ENCODE data around the gene SUPT3H.

Gene SUPT3H

GRCh38 chr6:45002390-45003105 is 375.2 kb downstream of the SUPT3H start:
- DNase-seq (ENCODE audit: low read depth in 2 of 2), result no peak

DNA sequence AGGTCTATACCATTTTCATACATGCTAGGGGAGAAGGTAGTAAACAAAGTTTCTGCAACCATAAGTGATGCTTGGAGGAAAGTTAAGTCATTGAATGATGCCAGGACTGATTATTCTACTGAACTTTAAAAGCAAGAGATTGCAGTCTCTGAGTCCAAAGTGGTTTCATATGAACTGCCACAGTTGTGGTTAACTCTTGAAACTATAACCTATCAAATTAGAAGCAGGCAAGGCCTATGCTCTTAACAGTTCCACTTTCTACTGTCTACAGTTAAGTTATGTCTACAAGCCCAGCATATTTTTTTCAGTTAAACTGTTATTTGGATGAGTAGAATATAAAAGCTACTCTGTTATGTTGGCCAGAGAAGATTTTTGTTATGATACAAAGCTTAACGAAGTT is 376.1 kb downstream of the SUPT3H start:
- no peak for DNase-seq (ENCODE audit: low read depth in 2 of 2)

DNA sequence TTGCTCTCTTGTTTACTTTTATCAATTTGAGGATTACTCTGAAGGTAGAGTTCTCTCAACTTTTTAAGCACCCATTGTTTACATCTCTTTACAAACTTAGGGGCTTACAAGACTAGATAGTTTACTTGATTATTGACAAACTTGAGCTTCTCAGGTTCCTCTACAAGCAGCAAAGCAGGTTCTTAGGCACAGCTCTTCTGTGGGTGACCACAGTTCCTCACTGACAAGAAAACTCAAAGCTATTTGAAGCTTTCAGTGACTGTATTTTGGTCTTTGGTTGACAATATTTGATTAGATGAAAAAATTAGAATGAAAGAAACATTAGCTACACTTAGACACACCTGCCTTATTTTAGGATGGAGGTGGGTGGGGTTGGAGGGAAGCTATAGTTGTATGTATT is 376.9 kb downstream of the SUPT3H start:
- DNase-seq (ENCODE audit: low read depth in 2 of 2), result no peak

DNA sequence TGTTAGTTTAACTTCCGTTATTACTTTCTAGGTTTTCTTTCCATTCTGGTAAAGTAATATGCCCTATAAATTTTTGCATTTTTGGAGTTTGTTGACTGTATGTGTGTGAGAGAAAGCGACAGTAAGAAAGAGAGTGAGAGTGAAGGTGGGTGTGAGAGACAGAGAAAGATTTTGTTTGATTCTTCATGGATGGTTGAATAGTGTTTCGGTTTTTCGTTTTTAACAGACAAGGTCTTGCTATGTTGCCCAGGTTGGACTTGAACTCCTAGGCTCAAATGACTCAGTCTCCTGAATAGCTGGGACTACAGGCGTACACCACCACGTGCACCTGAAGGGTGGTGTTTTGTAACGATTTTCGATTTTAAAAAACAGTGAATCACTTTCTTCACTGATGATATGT is 378.7 kb downstream of the SUPT3H start:
- no peak for DNase-seq (ENCODE audit: low read depth in 2 of 2)

DNA sequence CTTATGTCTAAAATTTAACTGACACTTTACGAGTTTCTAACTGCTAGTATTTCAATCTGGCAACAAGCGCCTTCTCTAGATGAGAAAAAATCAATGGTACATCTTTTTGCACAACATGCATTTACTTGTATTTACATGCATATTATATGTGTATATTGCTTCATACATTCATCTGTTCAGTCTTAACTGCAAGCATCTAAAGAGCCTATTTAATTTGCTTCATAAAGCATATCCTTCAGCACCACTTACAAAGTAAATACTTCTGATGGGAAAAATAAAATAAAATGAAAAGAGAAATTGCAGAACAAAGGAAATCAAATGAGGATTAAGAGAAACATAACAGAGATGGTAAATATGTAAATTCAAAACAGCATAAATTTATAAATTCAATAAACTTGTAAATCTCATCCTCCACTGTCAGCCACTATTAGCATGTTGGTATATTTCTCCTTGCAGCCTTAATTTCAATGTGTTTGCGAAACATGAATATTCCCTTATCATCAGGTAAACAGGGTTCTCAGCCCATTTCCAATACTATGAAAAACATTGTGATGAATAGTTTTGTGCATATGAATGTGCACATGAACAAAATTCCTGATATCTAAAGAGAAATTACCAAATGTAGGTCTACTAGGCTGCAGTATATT is 382.1 kb downstream of the SUPT3H start:
- DNase-seq (ENCODE audit: low read depth in 2 of 2), result no peak

- DNase-seq (ENCODE audit: low read depth in 2 of 2), result no peak
Measured at GRCh38 chr6:44989391-44989790, 388.3 kb downstream of the SUPT3H start.

DNA sequence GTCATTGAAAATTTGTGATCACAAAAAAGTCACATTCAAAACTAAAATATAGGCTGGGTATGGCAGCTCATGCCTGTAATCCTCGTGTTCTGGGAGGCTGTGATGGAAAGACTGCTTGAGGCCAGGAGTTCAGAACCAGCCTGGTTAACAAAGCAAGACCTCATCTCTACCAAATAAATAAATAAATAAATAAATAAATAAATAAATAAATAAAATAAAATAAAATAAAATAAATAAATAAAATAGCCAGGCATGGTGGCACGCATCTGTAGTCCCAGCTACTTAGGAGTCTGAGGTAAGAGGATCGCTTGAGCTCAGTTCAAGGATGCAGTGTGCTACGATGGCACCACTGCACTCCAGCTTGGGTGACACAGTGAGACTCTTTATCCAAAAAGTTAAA is 392.7 kb downstream of the SUPT3H start:
- DNase-seq (ENCODE audit: low read depth in 2 of 2), result no peak

- no peak for DNase-seq (ENCODE audit: low read depth in 2 of 2)
Measured at GRCh38 chr6:44983467-44984365, 394.0 kb downstream of the SUPT3H start.

DNA sequence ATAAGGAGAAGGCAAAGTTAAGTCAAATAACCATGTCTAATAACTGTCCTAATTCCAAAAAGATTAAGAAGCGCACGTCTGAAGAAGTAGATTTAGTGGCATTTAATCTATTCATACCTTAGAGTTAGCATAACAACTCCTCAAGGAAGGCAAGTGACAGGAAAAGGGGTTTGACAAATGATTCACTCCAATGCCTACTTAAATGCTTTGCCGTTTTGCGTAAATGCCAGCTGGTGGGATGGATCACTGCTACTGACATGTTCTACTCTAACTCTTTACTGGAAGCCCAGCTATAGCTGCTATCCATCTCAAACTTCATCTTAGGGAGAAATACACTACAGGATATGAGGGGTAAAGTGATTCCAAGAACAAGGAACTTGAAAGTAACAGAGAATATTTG is 396.9 kb downstream of the SUPT3H start:
- no peak for DNase-seq (ENCODE audit: low read depth in 2 of 2)

DNA sequence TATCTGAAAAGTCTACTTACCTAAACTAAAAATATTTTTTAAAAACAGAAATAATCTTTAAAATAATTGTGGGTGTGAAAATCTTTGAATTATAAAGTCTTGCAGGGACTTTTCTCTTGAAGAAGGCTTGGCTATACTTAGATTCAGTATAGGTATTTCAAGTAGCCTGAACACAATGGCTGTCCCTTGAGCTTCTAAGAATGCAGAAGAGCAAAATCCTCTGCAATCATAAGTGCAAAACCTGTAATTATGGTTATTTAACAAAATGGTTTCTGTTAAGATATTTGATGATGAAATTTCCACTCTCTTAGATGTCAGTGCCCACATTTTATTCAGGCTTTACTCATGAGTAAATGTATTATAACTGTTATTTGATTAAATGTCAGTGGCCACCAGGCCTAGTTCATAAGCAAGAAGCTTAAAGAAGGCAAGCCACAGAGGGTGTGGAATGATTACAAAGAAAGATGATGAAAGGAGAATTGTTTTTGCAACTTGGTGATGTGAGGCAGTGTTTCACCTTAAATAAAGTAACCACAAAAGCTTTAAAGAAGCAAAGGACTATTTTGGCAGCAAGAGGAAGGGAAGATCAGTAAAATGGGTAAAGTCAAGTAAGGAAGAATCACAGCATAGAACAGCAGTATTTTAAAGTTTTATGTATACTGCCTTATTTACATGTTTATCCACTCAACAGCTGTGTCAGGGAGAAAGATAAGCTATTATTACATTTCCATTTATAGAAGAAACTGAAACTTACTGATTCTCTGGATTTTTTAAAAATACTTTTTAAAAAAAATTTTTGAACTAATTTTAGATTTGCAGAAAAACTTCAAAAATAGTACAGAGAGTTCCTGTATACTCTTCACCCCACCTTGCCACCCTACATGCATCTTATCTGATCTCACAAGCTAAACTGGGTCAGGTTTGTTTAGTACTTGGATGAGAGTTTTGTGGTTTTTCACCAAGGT is 400.8 kb downstream of the SUPT3H start:
- no peak for DNase-seq (ENCODE audit: low read depth in 2 of 2)

DNA sequence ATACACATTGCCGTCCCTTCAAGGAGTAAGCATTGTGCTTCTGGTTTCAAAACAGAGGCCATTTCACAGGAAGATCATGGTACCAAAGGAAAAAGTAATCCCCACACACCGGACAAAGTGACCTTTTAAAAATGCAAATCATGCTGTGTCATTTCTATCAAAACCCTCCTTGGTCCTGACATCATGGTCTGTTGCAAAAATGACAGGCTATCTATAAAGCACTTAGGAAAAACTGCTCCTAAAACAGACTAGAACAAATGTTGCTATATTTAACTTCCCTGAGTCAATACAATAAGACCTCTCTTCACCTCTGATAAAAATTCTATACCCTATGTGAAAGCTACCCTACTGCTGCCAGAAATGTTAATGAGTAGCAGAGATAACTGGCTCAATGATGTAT is 403.2 kb downstream of the SUPT3H start:
- DNase-seq (ENCODE audit: low read depth in 2 of 2), result no peak

DNA sequence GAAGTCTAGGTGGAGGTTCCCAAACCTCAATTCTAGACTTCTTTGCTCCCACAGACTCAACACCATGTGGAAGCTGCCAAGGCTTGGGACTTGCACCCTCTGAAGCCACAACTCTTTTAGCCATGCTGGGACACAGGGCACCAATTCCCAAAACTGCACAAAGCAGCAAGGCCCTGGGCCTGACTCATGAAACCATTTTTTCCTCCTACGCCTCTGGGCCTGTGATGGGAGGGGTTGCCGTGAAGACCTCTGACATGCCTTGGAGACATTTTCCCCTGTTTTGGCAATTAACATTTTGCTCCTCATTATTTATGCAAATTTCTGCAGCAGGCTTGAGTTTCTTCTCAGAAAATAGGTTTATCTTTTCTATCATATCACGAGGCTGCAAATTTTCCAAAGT is 405.0 kb downstream of the SUPT3H start:
- DNase-seq (ENCODE audit: low read depth in 2 of 2), result no peak

DNA sequence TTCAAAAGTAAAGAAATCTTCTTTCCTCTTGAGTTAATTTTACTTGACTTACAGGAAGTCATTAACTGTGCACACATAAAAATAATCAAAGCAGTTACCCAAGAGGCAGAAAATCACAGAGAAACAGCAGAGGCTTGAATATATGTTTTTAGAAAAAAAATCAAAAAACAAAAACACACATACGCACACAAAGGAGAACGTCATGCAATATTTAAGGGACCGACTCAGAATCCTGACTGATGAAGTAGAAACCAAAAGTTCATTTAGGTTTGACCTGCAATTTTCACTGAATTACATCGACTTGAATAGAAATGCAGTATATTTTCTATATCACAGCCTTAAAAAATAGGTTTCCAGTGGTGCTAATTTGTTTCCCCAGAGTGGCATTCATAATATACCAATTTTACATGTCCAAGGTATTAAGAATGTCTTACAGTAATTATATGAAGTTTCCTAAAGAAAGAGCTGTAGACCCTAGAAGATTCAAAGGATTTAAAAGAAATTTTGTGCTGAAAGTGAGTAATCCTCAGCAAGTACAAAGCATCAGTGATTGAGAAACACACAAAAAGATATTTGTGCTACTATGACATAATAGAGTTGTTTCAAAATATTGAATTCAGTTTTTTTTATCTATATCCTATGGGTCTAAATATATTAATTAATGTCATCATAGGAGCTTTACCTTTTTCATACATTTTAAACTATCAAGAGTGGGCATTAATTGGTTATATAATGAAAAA is 408.1 kb downstream of the SUPT3H start:
- no peak for DNase-seq (ENCODE audit: low read depth in 2 of 2)

- DNase-seq (ENCODE audit: low read depth in 2 of 2), result no peak
Measured at GRCh38 chr6:44967481-44967880, 410.3 kb downstream of the SUPT3H start.

DNA sequence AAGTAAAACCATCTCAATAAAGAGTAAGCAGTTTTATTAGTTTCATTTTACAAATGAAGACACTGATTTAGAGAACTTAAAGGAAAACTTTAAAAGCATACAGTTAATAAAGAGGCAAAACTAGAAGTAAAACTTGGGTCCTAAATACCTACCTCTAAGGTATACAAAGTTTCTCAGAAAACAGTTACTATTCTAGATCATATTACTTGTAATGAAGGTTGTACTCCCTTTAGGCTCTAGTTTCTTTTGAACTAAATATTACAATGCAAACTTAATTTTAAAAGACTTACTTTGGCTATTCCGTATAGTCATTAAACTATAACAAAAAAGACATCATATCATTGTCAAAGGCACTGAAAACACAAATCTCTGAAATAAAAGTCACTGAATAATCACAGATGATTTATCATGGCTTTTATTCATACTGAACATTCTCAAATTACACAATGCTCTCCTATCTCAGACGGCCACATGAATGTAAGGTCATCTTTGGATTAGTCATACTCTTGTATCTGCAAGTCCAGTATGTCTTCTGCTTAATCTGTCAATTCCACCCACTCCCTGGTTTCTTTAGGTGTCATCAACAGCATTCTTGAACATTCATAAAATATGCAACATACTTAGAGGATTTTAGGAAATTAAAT is 411.2 kb downstream of the SUPT3H start:
- no peak for DNase-seq (ENCODE audit: low read depth in 2 of 2)

GRCh38 chr6:44965708-44966107 is 412.0 kb downstream of the SUPT3H start:
- DNase-seq (ENCODE audit: low read depth in 2 of 2), result no peak

GRCh38 chr6:44960898-44961297 is 416.8 kb downstream of the SUPT3H start:
- DNase-seq (ENCODE audit: low read depth in 2 of 2), result no peak

DNA sequence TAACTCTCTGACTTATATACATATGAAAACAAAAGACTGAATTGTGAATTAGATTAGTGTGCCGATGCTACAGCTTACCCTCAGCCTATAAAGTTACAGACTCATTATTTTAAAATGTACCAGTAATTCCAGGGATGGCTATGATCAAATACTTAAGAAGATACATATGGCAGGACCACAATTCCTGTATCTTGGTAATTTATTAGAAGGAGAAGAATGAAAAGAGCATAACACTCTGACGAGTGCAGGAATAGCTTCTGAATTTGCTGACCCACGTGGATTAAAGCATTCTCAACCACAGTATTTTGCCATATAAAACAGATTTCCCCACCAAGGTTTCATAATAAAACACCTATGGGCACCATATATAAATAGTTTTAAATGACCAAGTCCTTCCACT is 418.1 kb downstream of the SUPT3H start:
- no peak for DNase-seq (ENCODE audit: low read depth in 2 of 2)

- DNase-seq (ENCODE audit: low read depth in 2 of 2), result no peak
Measured at GRCh38 chr6:44957156-44957555, 420.6 kb downstream of the SUPT3H start.

DNA sequence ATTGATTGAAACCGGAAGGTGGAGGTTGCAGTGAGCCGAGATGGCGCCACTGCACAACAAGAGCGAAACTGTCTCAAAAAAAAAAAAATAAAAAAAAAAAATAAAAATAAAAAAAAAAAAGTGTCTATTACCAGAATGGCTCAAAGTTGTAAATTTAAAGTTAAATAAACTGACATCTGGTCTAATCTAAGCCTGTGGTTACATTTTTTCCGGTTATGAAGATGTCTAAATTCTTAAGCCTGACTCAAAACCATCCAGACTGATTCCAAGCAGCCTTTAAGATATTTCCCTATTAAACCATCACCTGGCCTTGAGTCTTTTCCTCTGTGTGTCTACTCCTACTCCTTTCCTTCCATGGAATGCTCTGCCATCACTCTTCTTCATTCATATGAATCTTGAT is 421.3 kb downstream of the SUPT3H start:
- DNase-seq (ENCODE audit: low read depth in 2 of 2), result no peak
